HG03103 (cell line): ENCODE results near the gene TCF12.
"Not testable (repeated sequence)": the region's sequence is repeated elsewhere in the genome, so short reads cannot be mapped to it uniquely, and the experiment has no call there.

Source experiments
- ATAC-seq: cut with Tn5 transposase; IDR thresholded peaks from one replicate; pipeline ENCODE4 v1.9.1; 2021; ENCODE audit warnings: low read depth; ENCODE audit not compliant: unreplicated experiment

TCF12 gene

GRCh38 chr15:56972016-56972415 lies 53.6 kb downstream of the TCF12 start:
- ATAC-seq: no peak

GRCh38 chr15:56972426-56972825 lies 54.0 kb downstream of the TCF12 start:
- no peak for ATAC-seq

DNA sequence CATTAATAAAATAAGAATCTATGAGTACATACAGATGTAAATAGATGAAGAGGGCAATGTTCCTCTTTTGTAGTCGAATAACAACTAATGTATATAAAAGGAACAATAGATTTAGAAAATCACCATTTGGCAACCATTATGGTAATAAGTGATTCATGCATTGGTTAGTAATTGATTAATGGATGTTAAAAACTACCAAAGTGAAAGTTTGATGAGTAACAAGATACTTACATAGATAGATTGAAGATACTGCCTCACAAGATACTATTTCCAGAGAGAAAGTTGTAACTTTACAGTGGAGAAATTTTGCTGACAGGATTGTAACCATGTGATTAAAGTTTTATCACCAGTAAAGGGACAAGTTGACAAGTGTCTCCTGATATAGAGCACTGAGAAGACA lies 55.0 kb downstream of the TCF12 start:
- ATAC-seq: no peak

- ATAC-seq: no peak
These were observed 58.8 kb downstream of the TCF12 start for GRCh38 chr15:56977232-56977631.

DNA sequence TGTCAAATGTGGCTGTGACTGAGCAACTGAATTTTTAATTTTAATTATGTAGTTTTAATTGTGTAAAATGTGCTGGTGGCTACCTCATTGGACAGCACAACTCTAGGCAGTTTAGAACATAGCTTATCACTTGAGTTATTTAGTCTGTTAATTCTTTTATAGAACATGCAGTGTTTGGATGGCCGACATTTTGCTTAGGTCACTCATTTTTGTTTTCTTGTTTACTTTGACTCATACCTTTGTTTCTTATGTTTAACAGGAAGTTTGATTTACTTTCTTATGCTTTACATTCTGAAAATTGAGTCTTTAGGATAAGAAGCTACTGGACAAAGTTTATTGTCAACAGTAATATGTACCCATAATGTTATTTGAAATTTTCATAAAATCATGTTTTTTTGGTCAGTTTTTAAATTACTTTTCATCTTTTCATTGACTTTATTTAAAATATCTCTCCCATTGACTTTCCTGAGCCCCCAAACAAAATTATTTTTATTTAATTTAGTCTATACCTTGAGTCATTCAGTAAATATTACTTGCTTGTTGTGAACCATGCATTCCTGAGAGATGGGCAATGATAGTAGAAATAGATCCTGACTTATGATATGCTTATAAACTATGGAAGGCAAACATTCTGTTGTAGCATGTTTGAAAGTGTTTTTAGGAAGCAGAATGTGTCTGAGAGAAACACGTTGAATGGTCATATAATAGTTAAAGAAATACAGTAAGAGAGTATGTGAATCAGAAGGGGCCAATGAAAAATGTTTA lies 60.6 kb downstream of the TCF12 start:
- ATAC-seq: no peak

DNA sequence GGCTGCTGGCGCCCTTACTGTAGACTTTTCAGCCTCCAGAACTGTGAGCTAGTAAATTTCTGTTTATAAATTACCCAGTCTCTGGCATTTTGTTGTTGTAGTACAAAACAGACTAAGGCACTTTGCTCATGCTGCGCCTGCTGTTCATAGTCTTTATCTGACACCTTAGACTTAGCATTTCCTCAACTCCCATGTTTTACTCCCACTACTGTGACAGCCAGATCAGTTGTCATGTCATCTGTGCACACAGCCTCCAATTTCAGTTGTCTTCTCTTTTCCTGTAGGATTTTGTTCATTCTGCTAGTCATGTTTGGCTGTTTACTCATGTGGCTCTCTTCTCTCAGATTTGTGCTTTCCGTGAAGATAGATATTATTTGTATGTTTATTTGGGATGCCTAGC lies 62.0 kb downstream of the TCF12 start:
- ATAC-seq: no peak

- no peak for ATAC-seq
These were observed 62.7 kb downstream of the TCF12 start for GRCh38 chr15:56981160-56981559.

DNA sequence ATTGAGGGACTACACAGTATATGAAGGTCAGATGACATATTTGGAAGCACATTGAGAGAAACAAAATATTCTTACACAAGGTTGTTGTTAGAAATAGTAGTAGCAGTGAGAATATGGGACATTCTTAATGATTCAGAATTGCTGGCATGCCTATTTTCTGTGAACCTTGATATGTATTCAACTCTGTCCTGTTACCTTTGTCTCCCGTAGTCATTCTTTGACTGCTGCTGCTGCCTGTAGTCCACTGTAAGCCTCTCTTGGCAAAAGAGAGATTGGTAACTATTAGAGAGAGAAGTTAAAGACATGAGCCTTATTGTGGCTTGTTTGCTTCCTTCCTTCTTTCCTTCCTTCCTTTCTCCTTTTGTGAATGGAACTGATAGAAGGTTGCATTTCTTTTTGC lies 64.5 kb downstream of the TCF12 start:
- no peak for ATAC-seq

DNA sequence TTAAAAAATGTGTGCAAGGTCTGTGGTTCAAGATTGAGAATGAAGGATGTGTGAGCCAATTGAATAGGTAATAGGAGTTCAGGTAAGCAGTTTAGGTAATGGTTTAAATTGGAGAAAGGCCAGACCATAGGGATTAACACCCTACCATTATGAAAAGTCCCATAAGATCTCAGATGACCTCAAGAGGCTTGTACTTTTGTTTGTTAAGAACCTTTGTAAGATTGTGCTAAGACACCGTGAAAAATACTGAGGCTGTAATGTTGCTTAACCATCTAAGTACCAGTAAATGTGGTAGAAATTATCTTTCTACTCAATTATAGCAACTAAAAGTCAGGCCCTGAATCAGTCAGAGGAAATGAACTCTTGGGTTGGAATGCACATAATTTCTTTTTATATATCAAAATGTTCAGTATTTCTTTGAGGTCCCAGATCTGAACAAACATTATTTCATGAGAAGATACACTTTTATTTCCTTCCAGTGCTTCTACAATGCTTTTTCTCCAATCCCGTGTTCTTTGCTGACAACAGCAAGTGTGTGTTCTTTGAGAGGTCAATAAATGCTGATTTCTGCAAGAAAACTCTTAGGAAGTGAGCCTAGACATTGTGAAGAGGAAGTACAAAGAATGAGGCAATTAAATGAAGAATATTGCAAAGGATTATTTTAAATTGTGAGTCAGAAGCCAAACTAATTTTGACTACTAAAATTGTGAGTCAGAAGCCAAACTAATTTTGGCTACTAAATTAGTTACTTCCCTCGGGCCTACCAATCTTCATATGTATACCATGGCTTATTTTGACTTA lies 66.4 kb downstream of the TCF12 start:
- no peak for ATAC-seq

GRCh38 chr15:56985856-56986255 lies 67.4 kb downstream of the TCF12 start:
- no peak for ATAC-seq

GRCh38 chr15:56987286-56987685 lies 68.8 kb downstream of the TCF12 start:
- ATAC-seq: no peak

GRCh38 chr15:56988219-56988618 lies 69.8 kb downstream of the TCF12 start:
- ATAC-seq: no peak

- no peak for ATAC-seq
These were observed 71.0 kb downstream of the TCF12 start for GRCh38 chr15:56989411-56989924.

DNA sequence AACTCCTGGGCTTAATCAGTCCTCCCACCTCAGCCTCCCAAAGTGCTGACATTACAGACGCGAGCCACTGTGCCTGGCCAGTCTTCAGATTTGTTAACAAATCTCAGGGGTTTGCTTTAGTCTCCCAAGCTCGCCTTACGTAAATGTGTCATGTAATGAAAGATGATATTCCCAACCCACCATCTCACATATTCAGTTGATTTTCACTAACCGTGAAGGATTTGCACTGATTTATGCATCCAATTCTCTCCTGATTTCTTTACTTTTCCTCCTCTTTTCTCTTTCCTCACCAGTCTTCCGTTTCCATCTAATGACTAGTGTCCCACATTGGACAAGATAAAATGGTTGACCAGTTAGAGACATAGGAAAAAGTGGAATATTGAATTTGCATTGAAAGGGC lies 72.6 kb downstream of the TCF12 start:
- no peak for ATAC-seq

GRCh38 chr15:56992725-56993124 lies 74.3 kb downstream of the TCF12 start:
- ATAC-seq: no peak

- no peak for ATAC-seq
These were observed 75.8 kb downstream of the TCF12 start for GRCh38 chr15:56994280-56994679.

DNA sequence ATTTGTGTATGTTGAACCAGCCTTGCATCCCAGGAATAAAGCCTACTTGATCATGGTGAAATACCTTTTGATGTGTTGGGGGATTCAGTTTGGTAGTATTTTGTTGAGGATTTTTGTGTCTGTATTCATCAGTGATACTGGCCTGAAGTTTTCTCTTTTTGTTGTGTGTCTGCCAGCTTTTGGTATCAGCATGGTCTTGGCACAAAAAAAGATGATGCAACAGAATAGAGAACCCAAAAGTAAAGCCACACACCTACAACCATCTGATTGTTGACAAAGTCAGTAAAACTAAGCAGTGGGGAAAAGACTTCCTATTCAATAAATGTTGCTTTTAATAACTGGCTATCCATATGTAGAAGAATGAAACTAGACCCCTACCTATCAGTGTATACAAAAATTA lies 77.6 kb downstream of the TCF12 start:
- ATAC-seq: no peak

- ATAC-seq: no peak
These were observed 78.5 kb downstream of the TCF12 start for GRCh38 chr15:56996746-56997470.

DNA sequence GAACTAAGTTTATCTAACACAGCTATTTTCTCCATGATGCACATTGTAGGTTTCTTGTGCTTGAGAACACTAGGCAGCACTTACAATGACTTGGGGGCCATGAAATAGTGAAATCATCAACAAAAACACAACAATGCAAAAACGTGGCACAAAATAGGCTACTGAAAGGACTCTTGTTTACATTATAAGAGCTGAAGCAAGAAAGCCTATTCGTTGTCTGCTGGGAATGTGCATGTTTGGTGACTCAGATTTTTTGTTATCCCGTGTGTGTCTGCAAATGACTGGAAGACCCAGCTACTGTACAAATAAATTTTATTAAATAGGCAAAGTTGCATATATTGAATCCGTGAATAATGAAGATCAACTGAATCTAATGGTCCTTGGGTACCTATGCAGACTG lies 85.0 kb downstream of the TCF12 start:
- ATAC-seq: no peak

DNA sequence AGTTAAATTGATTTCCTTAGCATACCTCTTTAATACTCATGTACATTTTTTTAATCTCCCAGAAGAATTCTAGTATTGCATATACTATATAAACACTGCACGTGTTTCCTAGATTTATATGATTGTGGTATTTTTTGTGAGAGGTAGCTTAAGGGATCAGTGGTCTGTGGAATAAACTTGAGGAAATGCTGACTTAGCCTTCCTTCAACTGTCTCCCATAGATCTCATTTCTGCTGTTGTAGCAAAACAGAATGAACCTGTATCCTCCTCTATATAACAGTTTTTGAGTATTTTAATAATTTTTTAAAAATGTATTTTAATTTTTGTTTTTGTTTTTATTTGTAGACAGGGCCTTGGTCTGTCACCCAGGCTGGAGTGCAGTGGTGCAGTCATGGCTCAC lies 86.8 kb downstream of the TCF12 start:
- ATAC-seq: no peak

- ATAC-seq: not testable (repeated sequence)
These were observed 89.4 kb downstream of the TCF12 start for GRCh38 chr15:57007797-57008196.
